GM10248 (cell line): ENCODE data around the gene ABRACL.

Source experiments
- CTCF ChIA-PET: fragments of 300-600 bp; sonication (Branson Sonifier 250); formaldehyde crosslinking; extraction: SDS; loops from one replicate; lab custom pipeline; 2021; ENCODE audit warnings: antibody characterized with exemption; lab: Yijun Ruan, JAX
- POLR2A ChIA-PET: fragments of 350-650 bp; sonication (Branson Sonifier 250); formaldehyde crosslinking; extraction: SDS; loops from one replicate; lab custom pipeline; 2020; ENCODE audit warnings: antibody characterized with exemption; lab: Yijun Ruan, JAX
- DNase-seq: peaks from one replicate; pipeline ENCODE4 v3.0.0; 2012; ENCODE audit errors: extremely low spot score
- TF ChIP-seq, protein P1 (sequence below): IDR thresholded peaks from 2 replicates; pipeline ENCODE4 v1.5.1; 2012; ENCODE audit warnings: mild to moderate bottlenecking, low read depth; ENCODE audit errors: extremely low read depth, missing control alignments, control extremely low read depth

ABRACL gene

DNA sequence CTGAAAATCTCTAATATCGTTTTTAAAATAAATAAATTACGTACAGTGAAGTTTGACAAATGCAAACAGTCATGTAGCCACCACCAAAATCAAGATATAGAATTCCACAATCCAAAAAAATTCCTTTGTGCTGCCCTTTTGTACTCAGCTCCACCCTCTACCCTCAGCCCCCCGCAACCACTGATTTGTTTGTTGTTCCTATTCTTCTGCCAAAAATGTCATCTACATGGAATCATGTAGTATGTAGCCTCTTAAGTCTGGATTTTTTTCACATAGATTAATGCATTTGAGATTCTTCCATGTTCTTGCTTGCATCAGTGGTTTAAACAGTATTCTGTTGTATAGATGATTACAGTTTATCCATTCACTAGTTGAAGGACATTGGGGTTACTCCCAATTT lies 32.0 kb upstream of the ABRACL start:
- TF ChIP-seq, protein P1, sequence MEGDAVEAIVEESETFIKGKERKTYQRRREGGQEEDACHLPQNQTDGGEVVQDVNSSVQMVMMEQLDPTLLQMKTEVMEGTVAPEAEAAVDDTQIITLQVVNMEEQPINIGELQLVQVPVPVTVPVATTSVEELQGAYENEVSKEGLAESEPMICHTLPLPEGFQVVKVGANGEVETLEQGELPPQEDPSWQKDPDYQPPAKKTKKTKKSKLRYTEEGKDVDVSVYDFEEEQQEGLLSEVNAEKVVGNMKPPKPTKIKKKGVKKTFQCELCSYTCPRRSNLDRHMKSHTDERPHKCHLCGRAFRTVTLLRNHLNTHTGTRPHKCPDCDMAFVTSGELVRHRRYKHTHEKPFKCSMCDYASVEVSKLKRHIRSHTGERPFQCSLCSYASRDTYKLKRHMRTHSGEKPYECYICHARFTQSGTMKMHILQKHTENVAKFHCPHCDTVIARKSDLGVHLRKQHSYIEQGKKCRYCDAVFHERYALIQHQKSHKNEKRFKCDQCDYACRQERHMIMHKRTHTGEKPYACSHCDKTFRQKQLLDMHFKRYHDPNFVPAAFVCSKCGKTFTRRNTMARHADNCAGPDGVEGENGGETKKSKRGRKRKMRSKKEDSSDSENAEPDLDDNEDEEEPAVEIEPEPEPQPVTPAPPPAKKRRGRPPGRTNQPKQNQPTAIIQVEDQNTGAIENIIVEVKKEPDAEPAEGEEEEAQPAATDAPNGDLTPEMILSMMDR: no peak
- no peak for DNase-seq
- CTCF ChIA-PET: interaction anchor here (0.6 to 1.0 kb wide), 2 partner anchors 19 to 368 kb away, joined by 3 read pairs; no protein-coding TSS in a partner anchor
- POLR2A ChIA-PET: no interaction called here

DNA sequence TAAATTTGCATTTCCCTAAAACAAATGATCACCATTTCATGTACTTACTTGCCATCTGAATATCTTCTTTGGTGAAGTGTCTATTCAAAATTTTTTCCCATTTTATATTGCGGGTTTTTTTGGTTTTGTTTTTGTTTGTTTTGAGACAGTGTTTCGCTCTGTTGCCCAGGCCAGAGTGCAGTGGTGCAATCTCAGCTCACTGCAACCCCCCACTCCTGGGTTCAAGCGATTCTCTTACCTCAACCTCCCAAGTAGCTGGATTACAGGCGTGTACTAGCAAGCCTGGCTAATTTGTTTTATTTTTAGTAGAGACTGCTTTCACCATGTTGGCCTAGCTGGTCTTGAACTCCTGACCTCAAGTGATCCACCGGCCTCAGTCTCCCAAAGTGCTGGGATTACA lies 31.4 kb upstream of the ABRACL start:
- TF ChIP-seq, protein P1: no peak
- DNase-seq: no peak
- ChIA-PET POLR2A (no interaction called here), CTCF (no interaction called here)

DNA sequence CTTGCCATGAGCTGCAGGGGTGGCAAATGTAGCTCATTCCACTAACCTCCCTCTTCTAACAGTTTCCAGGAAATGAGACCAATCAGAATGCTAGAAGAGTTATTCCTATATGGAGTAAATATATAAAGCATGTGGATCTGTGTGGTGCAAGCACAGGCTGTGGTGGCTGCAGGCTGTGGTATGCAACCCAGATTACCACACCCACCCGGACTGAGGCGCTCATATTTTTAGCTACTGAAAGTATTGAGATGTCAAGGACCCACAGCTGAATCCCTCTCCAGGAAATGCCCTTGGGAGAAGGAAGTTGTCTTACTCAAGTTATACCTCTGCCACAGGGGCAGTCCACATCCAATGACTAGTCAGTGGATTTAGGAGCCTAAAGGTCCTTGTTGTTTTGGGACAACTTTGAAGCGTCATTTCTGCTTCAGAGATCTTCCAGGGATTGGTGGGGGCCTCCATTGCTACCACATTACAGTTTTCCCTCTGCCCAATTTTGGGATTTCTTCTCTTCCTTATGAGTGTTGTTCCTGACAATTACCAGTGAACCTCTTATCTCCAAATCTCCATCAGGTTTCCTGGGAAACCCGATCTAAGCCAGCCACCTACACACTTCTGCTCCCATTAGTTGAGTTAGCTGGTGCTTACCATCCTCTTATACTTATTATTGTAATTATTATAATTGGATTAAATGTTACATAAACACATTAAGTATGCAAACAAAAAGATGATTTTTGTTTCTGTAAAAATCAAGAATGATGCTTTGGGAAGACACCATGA lies 28.4 kb upstream of the ABRACL start:
- no peak for DNase-seq
- CTCF ChIA-PET: interaction anchor here (2.8 kb wide), 1 partner anchor 11 kb away, joined by 18 read pairs; the partner anchor contains the start of gene REPS1
- POLR2A ChIA-PET: no interaction called here
- TF ChIP-seq, protein P1: no peak

DNA sequence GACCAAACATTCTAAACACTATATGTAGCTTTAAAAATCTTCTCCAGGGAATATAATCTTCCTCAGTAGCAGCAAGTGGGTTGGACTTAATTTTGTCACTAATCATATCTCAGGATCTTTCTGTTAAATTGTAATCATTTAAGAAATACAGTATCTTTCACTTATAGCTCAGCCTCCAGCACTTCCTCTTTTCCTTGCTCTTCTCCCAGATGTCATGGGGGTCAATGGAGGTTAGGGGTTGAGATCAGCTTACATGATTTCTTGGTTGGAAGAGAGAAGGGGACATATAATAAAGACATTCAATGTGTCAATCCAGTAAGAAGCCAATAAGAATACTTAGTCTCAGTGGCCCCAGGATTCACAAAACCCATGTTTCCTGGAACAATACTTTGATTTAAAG lies 24.8 kb upstream of the ABRACL start:
- CTCF ChIA-PET: interaction anchor here (2.2 kb wide), 1 partner anchor 12 kb away, joined by 8 read pairs; no protein-coding TSS in a partner anchor
- TF ChIP-seq, protein P1: no peak
- POLR2A ChIA-PET: no interaction called here
- no peak for DNase-seq

DNA sequence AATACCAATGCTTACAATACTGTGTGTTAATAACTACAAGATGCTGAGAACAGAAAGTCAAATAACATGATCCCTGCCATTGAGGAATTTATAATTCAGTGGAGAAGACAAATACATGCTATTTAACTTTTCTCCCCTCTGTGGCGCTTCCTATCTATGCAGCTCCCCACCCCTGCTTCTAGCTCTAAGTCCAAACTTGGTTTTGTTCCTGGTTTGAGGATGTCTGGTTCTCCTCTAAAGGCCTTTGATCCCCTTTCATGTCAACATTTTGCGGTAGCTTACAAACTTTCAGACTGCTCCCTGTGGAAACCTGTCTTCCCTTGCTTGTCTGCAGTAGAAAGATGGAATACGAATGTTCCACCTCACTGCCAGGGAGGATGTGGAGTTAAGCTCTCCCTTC lies 22.1 kb upstream of the ABRACL start:
- POLR2A ChIA-PET: no interaction called here

DNA sequence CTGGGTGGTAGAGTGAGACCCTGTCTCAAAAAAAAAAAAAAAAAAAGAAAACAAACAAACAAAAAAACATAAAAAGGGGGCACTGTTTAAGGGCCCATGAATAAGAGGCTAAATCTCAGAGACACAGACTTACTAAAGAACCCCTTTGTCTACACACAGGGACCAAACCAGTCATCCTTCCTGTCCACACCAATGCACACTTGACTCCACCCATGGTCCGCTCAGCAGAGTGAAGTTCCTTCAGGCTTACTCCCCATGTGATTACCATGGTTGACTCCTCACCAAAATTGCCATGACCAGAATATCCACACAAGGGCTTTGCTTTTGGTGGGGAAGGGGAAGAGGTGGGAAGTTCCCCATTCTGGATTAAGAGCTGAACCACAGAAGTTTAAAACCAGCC lies 21.1 kb upstream of the ABRACL start:
- POLR2A ChIA-PET: no interaction called here
- DNase-seq: no peak
- TF ChIP-seq, protein P1: no peak
- CTCF ChIA-PET: interaction anchor here (2.3 to 2.9 kb wide), 2 partner anchors 9 to 17 kb away, joined by 8 to 18 read pairs; partner anchors contain the start of gene REPS1

More for the DNA sequence above, 22.1 kb upstream of the ABRACL start:
- TF ChIP-seq, protein P1: no peak
- CTCF ChIA-PET: interaction anchor here (2.3 kb wide), 1 partner anchor 10 kb away, joined by 8 read pairs; no protein-coding TSS in a partner anchor
- DNase-seq: no peak
